H1 (cell line): Measurements from ENCODE around the gene ROPN1. TPM values are rescaled to one million over a fixed set of nuclear protein-coding genes. Genes with fewer than 3 reads are reported as not detected.
"Not testable (repeated sequence)": the region's sequence is repeated elsewhere in the genome, so short reads cannot be mapped to it uniquely, and the experiment has no call there.

ENCODE experiments used
- CTCF ChIA-PET: fragments of 300-600 bp; sonication (Branson Sonifier 250); formaldehyde crosslinking; loops from one replicate; lab custom pipeline; 2021; ENCODE audit not compliant: partially characterized antibody; lab: Charles Lee
- POLR2A ChIA-PET: fragments of 300-600 bp; sonication (Branson Sonifier 250); formaldehyde crosslinking; loops from one replicate; lab custom pipeline; 2021; ENCODE audit warnings: inconsistent platforms; ENCODE audit not compliant: partially characterized antibody; lab: Charles Lee
- DNase-seq, 2 experiments: peaks; one replicate each; pipeline versions ENCODE4 v3.0.0 to v3.0.0-alpha.2; 2010 to 2022; ENCODE audit warnings: low spot score in 2 of 2, low read depth in 1 of 2, mixed read lengths in 1 of 2
- FAIRE-seq: peaks from 2 replicates; lab custom pipeline; 2011; peaks lifted over from hg19 to GRCh38; lab: Jason Lieb, UNC
- H2AFZ ChIP-seq: 2 replicates; pipeline ENCODE4 v1.8.1; 2012; ENCODE audit warnings: low read length, inconsistent platforms
- H2AK5ac ChIP-seq: 2 replicates; pipeline ENCODE4 v1.6.1; 2013; ENCODE audit warnings: low read depth, low read length
- H2BK120ac ChIP-seq: replicated peaks from 2 replicates; pipeline ENCODE3; 2013; ENCODE audit warnings: low read depth, low read length, inconsistent platforms
- H2BK12ac ChIP-seq: 2 replicates; pipeline ENCODE4 v1.6.1; 2013; ENCODE audit warnings: low read depth, low read length
- H2BK15ac ChIP-seq: 2 replicates; pipeline ENCODE4 v1.6.1; 2013; ENCODE audit warnings: low read length
- H2BK20ac ChIP-seq: 2 replicates; pipeline ENCODE4 v1.6.1; 2013; ENCODE audit warnings: low read length
- H2BK5ac ChIP-seq: 2 replicates; pipeline ENCODE4 v1.6.1; 2013; ENCODE audit warnings: low read depth, low read length
- H3K14ac ChIP-seq: 2 replicates; pipeline ENCODE4 v1.6.1; 2013; ENCODE audit warnings: inconsistent platforms; ENCODE audit not compliant: insufficient read length
- H3K18ac ChIP-seq: 2 replicates; pipeline ENCODE4 v1.6.1; 2013; ENCODE audit warnings: low read length; ENCODE audit errors: extremely low read depth
- H3K23ac ChIP-seq: 2 replicates; pipeline ENCODE4 v1.6.1; 2013; ENCODE audit warnings: inconsistent platforms; ENCODE audit not compliant: insufficient read length
- H3K23me2 ChIP-seq: 2 replicates; pipeline ENCODE4 v1.6.1; 2013; ENCODE audit warnings: low read depth, low read length
- H3K27ac ChIP-seq: 2 replicates; pipeline ENCODE4 v1.6.1; 2011; ENCODE audit warnings: low read depth, low read length, inconsistent platforms
- H3K27me3 ChIP-seq, 4 experiments: replicated peaks in 1 of 4; 1 replicate in 1 of 4; 2 replicates in 3 of 4; pipeline versions ENCODE4 v1.6.1 to v1.8.1; 2011 to 2013; ENCODE audit warnings: low read length in 3 of 4, mild to moderate bottlenecking in 3 of 4, inconsistent platforms in 2 of 4, mixed read lengths in 2 of 4, moderate library complexity in 1 of 4; ENCODE audit not compliant: control insufficient read depth in 3 of 4, insufficient read depth in 3 of 4; ENCODE audit errors: extremely low read depth in 1 of 4
- H3K36me3 ChIP-seq, 4 experiments: 2 replicates each; pipeline versions ENCODE4 v1.6.1 to v1.8.1; 2011 to 2013; ENCODE audit warnings: mild to moderate bottlenecking in 4 of 4, low read length in 3 of 4, moderate library complexity in 2 of 4, control low read depth in 1 of 4, inconsistent platforms in 1 of 4; ENCODE audit not compliant: insufficient read depth in 4 of 4, control insufficient read depth in 2 of 4
- H3K4ac ChIP-seq: replicated peaks from 2 replicates; pipeline ENCODE3; 2013; ENCODE audit warnings: low read length, low read depth, mixed read lengths, inconsistent platforms; ENCODE audit not compliant: insufficient read length
- H3K4me1 ChIP-seq, 4 experiments: replicated peaks in 1 of 4; 1 replicate in 1 of 4; 2 replicates in 3 of 4; pipeline versions ENCODE4 v1.6.1 to v1.8.1; 2011 to 2013; ENCODE audit warnings: low read length in 3 of 4, inconsistent platforms in 2 of 4, mixed read lengths in 1 of 4; ENCODE audit not compliant: insufficient read depth in 4 of 4, control insufficient read depth in 3 of 4
- H3K4me2 ChIP-seq, 2 experiments: 2 replicates each; pipeline versions ENCODE4 v1.6.1 to v1.8.1; 2011 to 2013; ENCODE audit warnings: low read depth in 2 of 2, low read length in 2 of 2, control low read depth in 1 of 2, inconsistent platforms in 1 of 2, mild to moderate bottlenecking in 1 of 2; ENCODE audit not compliant: insufficient read depth in 1 of 2
- H3K4me3 ChIP-seq, 4 experiments: fragments of 200-600, 300-600 bp in 1 of 4; sonication (generic), shearing (Covaris generic), sonication (Bioruptor Twin) in 1 of 4; 2 replicates each; pipeline versions ENCODE4 v1.5.1 to v1.8.1; 2011 to 2016; ENCODE audit warnings: low read length in 4 of 4, low read depth in 3 of 4, control low read depth in 2 of 4, inconsistent platforms in 2 of 4, mild to moderate bottlenecking in 2 of 4, mixed read lengths in 1 of 4, moderate library complexity in 1 of 4; ENCODE audit not compliant: insufficient read depth in 2 of 4; ENCODE audit errors: extremely low read depth in 1 of 4
- H3K56ac ChIP-seq: replicated peaks from 2 replicates; pipeline ENCODE3; 2013; ENCODE audit warnings: low read depth, mild to moderate bottlenecking, mixed read lengths, low read length, inconsistent platforms; ENCODE audit not compliant: insufficient read length
- H3K79me1 ChIP-seq: 2 replicates; pipeline ENCODE4 v1.6.1; 2013; ENCODE audit warnings: low read depth, low read length, control low read depth
- H3K79me2 ChIP-seq, 2 experiments: 2 replicates each; pipeline versions ENCODE4 v1.6.1 to v1.8.1; 2012 to 2013; ENCODE audit warnings: low read length in 2 of 2, mild to moderate bottlenecking in 2 of 2, inconsistent platforms in 1 of 2; ENCODE audit not compliant: insufficient read depth in 2 of 2, control insufficient read depth in 1 of 2
- H3K9ac ChIP-seq, 4 experiments: replicated peaks in 1 of 4; 1 replicate in 1 of 4; 2 replicates in 3 of 4; pipeline versions ENCODE4 v1.6.1 to v1.8.1; 2011 to 2013; ENCODE audit warnings: low read depth in 3 of 4, low read length in 3 of 4, control low read depth in 2 of 4, mild to moderate bottlenecking in 2 of 4, moderate library complexity in 2 of 4, inconsistent platforms in 1 of 4; ENCODE audit errors: extremely low read depth in 1 of 4
- H3K9me3 ChIP-seq, 2 experiments: 2 replicates each; pipeline versions ENCODE4 v1.6.1 to v1.8.1; 2012 to 2013; ENCODE audit warnings: mild to moderate bottlenecking in 2 of 2, moderate library complexity in 2 of 2, control low read depth in 1 of 2, inconsistent platforms in 1 of 2, low read depth in 1 of 2, low read length in 1 of 2, mixed read lengths in 1 of 2; ENCODE audit not compliant: insufficient read depth in 2 of 2
- H4K20me1 ChIP-seq, 2 experiments: replicated peaks in 1 of 2; 2 replicates each; pipeline versions ENCODE3 to v1.8.1; 2011 to 2013; ENCODE audit warnings: inconsistent platforms in 2 of 2, low read length in 2 of 2, mild to moderate bottlenecking in 1 of 2; ENCODE audit not compliant: insufficient read depth in 2 of 2, control insufficient read depth in 1 of 2
- H4K5ac ChIP-seq: 2 replicates; pipeline ENCODE4 v1.6.1; 2013; ENCODE audit warnings: low read length, low read depth, mixed read lengths, inconsistent platforms; ENCODE audit not compliant: insufficient read length
- H4K8ac ChIP-seq: 2 replicates; pipeline ENCODE4 v1.8.0; 2013; ENCODE audit warnings: mild to moderate bottlenecking, moderate library complexity, low read length, inconsistent platforms; ENCODE audit not compliant: insufficient read depth; ENCODE audit errors: extremely low read depth
- H4K91ac ChIP-seq: replicated peaks from 2 replicates; pipeline ENCODE3; 2013; ENCODE audit warnings: low read length, mixed read lengths, inconsistent platforms; ENCODE audit not compliant: insufficient read length
- WGBS, 2 experiments: shearing (Covaris generic) in 1 of 2; methylation state at CpG; one replicate each; pipeline versions ENCODE4 v1.1.6 to v1.1.7; 2013 to 2015; ENCODE audit warnings: low lambda C conversion rate in 2 of 2, mixed read lengths in 2 of 2, inconsistent platforms in 1 of 2, low coverage in 1 of 2, missing lambda C conversion rate in 1 of 2; ENCODE audit not compliant: insufficient replicate concordance in 2 of 2, insufficient coverage in 1 of 2, insufficient read length in 1 of 2; ENCODE audit errors: extremely low coverage in 1 of 2, missing lambda C conversion rate in 1 of 2; 5-methylcytosine and 5-hydroxymethylcytosine counted together
- polyA plus RNA-seq, 7 experiments: library from polyadenylated mRNA; depleted of rRNA in 3 of 7; stranded (reverse) in 5 of 7; unstranded in 2 of 7; fragments of >200 nt in 5 of 7; fragments of 200-250 nt in 2 of 7; gene quantifications; 1 replicate in 5 of 7; 2 replicates in 1 of 7; 4 replicates in 1 of 7; pipeline versions ENCODE4 v1.2.1 to v1.2.3, GENCODE V29; 2011 to 2013; ENCODE audit warnings: missing spikeins in 2 of 7, mixed read lengths in 2 of 7
- total RNA-seq: library from RNA; stranded (reverse); fragmentation: NEBNext Ultra II Directional; extraction: Animal tissue kit (Norgen Biotek cat#: 25700); gene quantifications from 2 replicates; pipeline ENCODE4 v1.2.1, GENCODE V29; 2021

Gene ROPN1
- total and polyA plus RNA-seq, 2 of the 8 experiments (the other 6 are each of a cell fraction or from before 2014, with no cell fraction given), result 0.03 TPM; not detected in 1

DNA sequence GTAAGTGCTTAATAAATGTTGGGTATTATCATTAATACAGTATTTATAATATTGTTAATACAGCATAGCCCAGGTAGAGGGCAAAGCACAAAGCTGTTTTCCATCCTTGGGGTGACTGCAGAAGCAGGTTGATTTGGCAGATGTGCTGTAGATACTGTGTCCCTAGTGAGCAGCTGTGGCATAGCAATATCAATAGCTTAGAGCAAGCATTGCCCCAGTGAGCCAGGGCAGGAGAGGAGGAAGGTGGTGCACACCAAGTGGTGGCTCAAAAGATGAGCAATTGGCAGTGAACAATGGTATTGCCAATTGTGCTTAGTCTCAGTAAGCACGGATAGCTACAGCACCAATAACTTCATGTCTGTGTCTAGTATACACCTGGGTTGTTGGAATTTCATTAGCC is 25.1 kb downstream of the ROPN1 start:
- whole genome bisulfite sequencing, 2 experiments, result 75% methylated on average over 1 of the region's 1 CpG; no CpG with 5 or more reads in 1 of the 2 experiments
- H2AFZ ChIP-seq, H3K4me3 ChIP-seq, H3K27ac ChIP-seq, H2BK5ac ChIP-seq, H3K36me3 ChIP-seq, H2AK5ac ChIP-seq, H3K23ac ChIP-seq, H3K79me1 ChIP-seq, H4K5ac ChIP-seq, H4K8ac ChIP-seq, H3K9ac ChIP-seq, H3K14ac ChIP-seq, DNase-seq, H3K4ac ChIP-seq, H2BK120ac ChIP-seq, H3K9me3 ChIP-seq, H3K56ac ChIP-seq, H3K4me2 ChIP-seq, H3K79me2 ChIP-seq, H3K23me2 ChIP-seq, H4K91ac ChIP-seq, H3K4me1 ChIP-seq, H3K18ac ChIP-seq, POLR2A ChIA-PET, H2BK12ac ChIP-seq, H3K27me3 ChIP-seq, H2BK15ac ChIP-seq, H4K20me1 ChIP-seq, H2BK20ac ChIP-seq: not testable (repeated sequence)
- CTCF ChIA-PET, result interaction anchor here (0.9 to 2.0 kb wide), 3 partner anchors 13 to 20 kb away, joined by 3 to 5 read pairs (median 3); no protein-coding TSS in a partner anchor
- peak; percentile 95 for FAIRE-seq

DNA sequence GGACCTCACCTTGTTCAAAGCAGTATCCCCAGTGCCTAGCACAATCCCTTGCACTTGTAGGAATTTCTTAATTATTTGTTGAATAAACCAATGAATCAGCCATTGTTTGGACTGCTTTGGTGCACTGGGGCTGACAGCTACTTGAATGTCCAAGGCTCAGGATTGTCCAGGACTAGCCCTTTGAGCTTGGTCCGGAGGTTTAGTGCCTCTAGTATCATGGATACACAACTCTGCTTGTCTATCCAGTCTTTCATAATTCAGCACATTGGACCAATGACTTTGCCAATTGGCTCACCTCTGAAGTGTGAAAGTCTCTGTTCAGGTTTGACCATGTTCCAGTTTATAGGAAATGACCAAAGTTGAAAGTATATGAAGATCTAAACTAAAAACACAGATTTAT is 27.1 kb downstream of the ROPN1 start:
- H3K79me2 ChIP-seq, H3K4me3 ChIP-seq, H2AFZ ChIP-seq, H4K5ac ChIP-seq, H3K18ac ChIP-seq, H3K4me1 ChIP-seq, H2AK5ac ChIP-seq, H3K56ac ChIP-seq, H3K9me3 ChIP-seq, H3K27me3 ChIP-seq, H2BK12ac ChIP-seq, H3K14ac ChIP-seq, H3K79me1 ChIP-seq, H3K23me2 ChIP-seq, H3K4me2 ChIP-seq, H2BK120ac ChIP-seq, H3K27ac ChIP-seq, H4K20me1 ChIP-seq, H4K8ac ChIP-seq, H2BK20ac ChIP-seq, H3K4ac ChIP-seq, H3K23ac ChIP-seq, H3K36me3 ChIP-seq, H2BK5ac ChIP-seq, FAIRE-seq, H2BK15ac ChIP-seq, H4K91ac ChIP-seq, DNase-seq, POLR2A ChIA-PET, H3K9ac ChIP-seq: not testable (repeated sequence)
- CTCF ChIA-PET, result interaction anchor here (0.8 kb wide), 1 partner anchor 115 kb away, joined by 3 read pairs; no protein-coding TSS in a partner anchor
- 88% methylated on average over 1 of the region's 1 CpG; no CpG with 5 or more reads in 1 of the 2 experiments for WGBS, 2 experiments
